Measurements from ENCODE around the gene LRRC8D. TPM values are rescaled to one million over a fixed set of nuclear protein-coding genes. Genes with fewer than 3 reads are reported as not detected.

Gene LRRC8D
- total and polyA plus RNA-seq, 2 of the 4 experiments (the other 2 are of a cell fraction): 34.1 to 35.3 TPM

DNA sequence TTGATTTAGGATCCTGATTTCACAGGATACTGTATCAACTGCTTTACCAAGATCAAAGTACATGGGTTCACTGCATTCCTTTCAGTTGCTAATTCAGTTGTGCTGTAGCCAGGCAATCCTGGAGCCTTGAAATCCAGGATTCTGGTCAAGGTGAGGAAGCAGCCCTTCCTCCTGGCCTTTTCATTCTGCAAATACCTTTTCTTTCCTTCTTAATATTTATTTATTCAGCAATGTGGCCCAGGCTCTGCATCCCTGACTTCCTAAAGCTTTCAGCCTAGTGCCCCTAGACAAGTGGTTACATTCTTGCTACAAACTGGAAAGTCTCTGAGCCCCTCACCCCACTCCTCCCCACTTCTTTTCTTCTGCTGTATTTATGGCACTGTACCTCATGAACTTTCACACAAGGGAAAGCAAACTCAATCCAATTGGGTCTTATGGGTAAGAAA lies 16.2 kb downstream of the LRRC8D start:
- Histone ChIP-seq H3K4me3 (ENCODE audit: insufficient read depth, low read depth, low read length) (no peak overlapping the region), H2BK20ac (ENCODE audit: low read depth, low read length) (no peak overlapping the region), H4K91ac (ENCODE audit: insufficient read depth, low read depth, low read length) (no peak overlapping the region), H2AK9ac (replicated peaks; ENCODE audit: low read depth, low read length, poor library complexity) (no peak overlapping the region), H2AFZ (replicated peaks; ENCODE audit: low read length, poor library complexity) (no peak overlapping the region), H4K5ac (ENCODE audit: low read depth, low read length) (no peak overlapping the region), H3K27ac (ENCODE audit: insufficient read depth, low read length) (no peak overlapping the region), H4K8ac (ENCODE audit: low read depth in 2 of 2, low read length in 2 of 2) (no peak overlapping the region), H3K4me2 (ENCODE audit: low read depth, low read length) (no peak overlapping the region), H2BK15ac (ENCODE audit: low read depth, low read length) (no peak overlapping the region), H3K79me1 (ENCODE audit: low read depth in 1 of 2, low read length in 2 of 2) (no peaks in the 10 kb centered on the region), H3K9me1 (ENCODE audit: insufficient read depth, low read length) (0 out of 2 replicates have a peak, but pooled peaks cover 7% of the 10 kb centered on the region), H2AK5ac (ENCODE audit: low read depth, low read length) (no peak overlapping the region), H3K4me1 (ENCODE audit: control insufficient read depth, insufficient read depth, low read length) (peaks cover 4% of the 10 kb centered on the region), H3K23ac (ENCODE audit: low read depth, low read length) (no peak overlapping the region), H3K18ac (ENCODE audit: low read depth, low read length) (no peak overlapping the region), H2BK120ac (ENCODE audit: low read depth, low read length) (no peak overlapping the region), H4K20me1 (ENCODE audit: insufficient read depth, low read length) (peaks cover 4% of the 10 kb centered on the region; the same call in 1 of the 2 replicates), H3K14ac (replicated peaks; ENCODE audit: low read depth, low read length) (no peak overlapping the region), H3K36me3 (ENCODE audit: control insufficient read depth, insufficient read depth, low read length) (no peaks in the 10 kb centered on the region), H3K4ac (ENCODE audit: low read depth, low read length) (no peak overlapping the region), H3K56ac (ENCODE audit: extremely low read depth, insufficient read depth, low read length) (no peak overlapping the region), H3K27me3 (ENCODE audit: control insufficient read depth, insufficient read depth, low read length) (no peaks in the 10 kb centered on the region), H3K9ac (ENCODE audit: low read depth, low read length) (no peak overlapping the region), H2BK5ac (ENCODE audit: low read depth, low read length, poor library complexity, severe bottlenecking) (no peak overlapping the region), H3K9me3 (ENCODE audit: control insufficient read depth, insufficient read depth, low read length) (no peaks in the 10 kb centered on the region)
- intact Hi-C loops (cut with micrococcal nuclease): no loop called here
- no TSS peak for BruUV-seq (replicated peaks)
- dilution Hi-C loops (cut with HindIII; ENCODE audit: low sequenced_read_pairs, unreplicated experiment): no loop called here
- TF ChIP-seq MXI1 (IDR thresholded peaks at IDR 0.05; ENCODE audit: borderline replicate concordance, low read depth, low read length) (no peak), FOS (IDR thresholded peaks at IDR 0.05; ENCODE audit: low read depth, low read length) (no peak)
- TF ChIP-seq, protein P1, sequence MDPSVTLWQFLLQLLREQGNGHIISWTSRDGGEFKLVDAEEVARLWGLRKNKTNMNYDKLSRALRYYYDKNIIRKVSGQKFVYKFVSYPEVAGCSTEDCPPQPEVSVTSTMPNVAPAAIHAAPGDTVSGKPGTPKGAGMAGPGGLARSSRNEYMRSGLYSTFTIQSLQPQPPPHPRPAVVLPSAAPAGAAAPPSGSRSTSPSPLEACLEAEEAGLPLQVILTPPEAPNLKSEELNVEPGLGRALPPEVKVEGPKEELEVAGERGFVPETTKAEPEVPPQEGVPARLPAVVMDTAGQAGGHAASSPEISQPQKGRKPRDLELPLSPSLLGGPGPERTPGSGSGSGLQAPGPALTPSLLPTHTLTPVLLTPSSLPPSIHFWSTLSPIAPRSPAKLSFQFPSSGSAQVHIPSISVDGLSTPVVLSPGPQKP (IDR thresholded peaks at IDR 0.05; ENCODE audit: borderline replicate concordance, low read depth, low read length): no peak
- TF ChIP-seq, protein P2, sequence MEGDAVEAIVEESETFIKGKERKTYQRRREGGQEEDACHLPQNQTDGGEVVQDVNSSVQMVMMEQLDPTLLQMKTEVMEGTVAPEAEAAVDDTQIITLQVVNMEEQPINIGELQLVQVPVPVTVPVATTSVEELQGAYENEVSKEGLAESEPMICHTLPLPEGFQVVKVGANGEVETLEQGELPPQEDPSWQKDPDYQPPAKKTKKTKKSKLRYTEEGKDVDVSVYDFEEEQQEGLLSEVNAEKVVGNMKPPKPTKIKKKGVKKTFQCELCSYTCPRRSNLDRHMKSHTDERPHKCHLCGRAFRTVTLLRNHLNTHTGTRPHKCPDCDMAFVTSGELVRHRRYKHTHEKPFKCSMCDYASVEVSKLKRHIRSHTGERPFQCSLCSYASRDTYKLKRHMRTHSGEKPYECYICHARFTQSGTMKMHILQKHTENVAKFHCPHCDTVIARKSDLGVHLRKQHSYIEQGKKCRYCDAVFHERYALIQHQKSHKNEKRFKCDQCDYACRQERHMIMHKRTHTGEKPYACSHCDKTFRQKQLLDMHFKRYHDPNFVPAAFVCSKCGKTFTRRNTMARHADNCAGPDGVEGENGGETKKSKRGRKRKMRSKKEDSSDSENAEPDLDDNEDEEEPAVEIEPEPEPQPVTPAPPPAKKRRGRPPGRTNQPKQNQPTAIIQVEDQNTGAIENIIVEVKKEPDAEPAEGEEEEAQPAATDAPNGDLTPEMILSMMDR (conservative IDR thresholded peaks at IDR 0.05; ENCODE audit: low read depth, low read length): no peak
- ChIA-PET POLR2A (ENCODE audit: unreplicated experiment) (no interaction called here), CTCF (no interaction called here)
- in situ Hi-C loops (cut with MboI; ENCODE audit: low sequenced_read_pairs): no loop called here
- no peak for ATAC-seq (ENCODE audit: low read depth)
- DNase-seq: no peak
